ENCODE measurements around the gene AGAP5. TPM values are rescaled to one million over a fixed set of nuclear protein-coding genes. Genes with fewer than 3 reads are reported as not detected.
"Not testable (repeated sequence)": the region's sequence is repeated elsewhere in the genome, so short reads cannot be mapped to it uniquely, and the experiment has no call there.

Gene AGAP5
- total and polyA plus RNA-seq, 2 donors (not counting 1 experiment from before 2014, with no cell fraction given) = 11.5 to 12.9 TPM

DNA sequence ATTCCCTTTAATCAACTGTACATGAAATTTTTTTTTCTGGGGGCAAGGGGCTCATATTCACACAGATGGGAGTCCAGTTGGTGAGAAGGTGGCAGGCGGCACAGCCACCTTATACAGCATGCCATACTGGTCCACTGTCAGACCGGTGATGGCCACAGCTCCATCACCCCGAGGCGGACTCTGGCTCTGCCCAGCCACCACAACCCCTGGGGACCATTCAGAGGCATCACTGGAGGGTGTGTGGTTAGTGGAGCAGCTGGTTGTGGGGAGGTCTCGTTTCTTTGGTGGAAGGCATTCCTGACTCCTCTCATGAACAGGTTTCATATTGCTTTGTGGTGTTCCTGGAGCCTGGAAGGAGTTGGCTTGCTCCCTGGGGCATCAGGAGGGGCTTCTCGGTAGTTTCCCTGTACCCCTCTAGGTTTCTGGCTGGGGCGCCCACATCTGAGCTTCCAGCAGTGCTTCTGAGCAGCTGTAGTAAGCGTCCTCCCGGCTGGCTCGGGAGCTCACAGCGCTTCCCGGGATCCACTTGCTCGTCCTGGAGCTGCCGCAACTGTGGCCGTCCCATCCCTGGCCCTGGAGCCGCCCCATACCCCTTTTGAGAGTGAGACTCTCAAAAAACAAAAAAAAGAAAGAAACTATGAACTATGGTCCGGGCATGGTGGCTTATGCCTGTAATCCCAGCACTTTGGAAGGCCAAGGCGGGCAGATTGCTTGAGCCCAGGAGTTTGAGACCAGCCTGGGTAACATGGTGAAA is 42.8 kb upstream of the AGAP5 start:
- not testable (repeated sequence) for ATAC-seq (ENCODE audit: low read depth); H3K27ac ChIP-seq (ENCODE audit: low read length in 2 of 2); H3K27me3 ChIP-seq (replicated peaks in 1 of 4; ENCODE audit: control extremely low read depth in 1 of 4, control insufficient read depth in 3 of 4, insufficient read depth in 4 of 4, low read length in 3 of 4); H3K36me3 ChIP-seq (replicated peaks in 1 of 2; ENCODE audit: control extremely low read depth in 1 of 2, control insufficient read depth in 1 of 2, extremely low read depth in 1 of 2, insufficient read depth in 2 of 2, low read length in 1 of 2); H3K9me3 Mint-ChIP-seq (ENCODE audit: insufficient read depth); H2AFZ ChIP-seq (ENCODE audit: insufficient read depth, low read depth, low read length, poor library complexity, severe bottlenecking); H3K4me3 ChIP-seq (ENCODE audit: control extremely low read depth in 1 of 5, extremely low read depth in 1 of 5, insufficient read depth in 1 of 5, low read depth in 2 of 5, low read length in 4 of 5); H3K4me2 ChIP-seq (replicated peaks; ENCODE audit: low read depth, low read length, poor library complexity, severe bottlenecking); H3K27me3 Mint-ChIP-seq; H3K27ac Mint-ChIP-seq; DNase-seq; H3K4me3 Mint-ChIP-seq; H3K9me3 ChIP-seq (ENCODE audit: control extremely low read depth in 1 of 3, control insufficient read depth in 2 of 3, insufficient read depth in 1 of 3, low read length in 2 of 3); H3K9ac ChIP-seq (ENCODE audit: low read length); H4K20me1 ChIP-seq (ENCODE audit: control insufficient read depth, insufficient read depth, low read length, poor library complexity, severe bottlenecking)
- 99% methylated on average over 13 of the region's 18 CpGs for WGBS (ENCODE audit: insufficient coverage)
- Histone ChIP-seq H3K79me2 (ENCODE audit: control insufficient read depth, insufficient read depth, low read length) (peaks cover 48% of the 10 kb centered on the region), H3K4me1 (ENCODE audit: control insufficient read depth in 2 of 2, insufficient read depth in 2 of 2, low read length in 2 of 2) (peaks cover 16 to 21% of the 10 kb centered on the region in 2 donors)
- intact Hi-C loops (cut with micrococcal nuclease) = loop anchor here (5.0 kb wide), 1 partner anchor 573 kb away; the partner anchor contains the start of genes ECD and FAM149B1
- H3K4me1 Mint-ChIP-seq = peaks cover 23% of the 10 kb centered on the region
- ChIA-PET POLR2A (interaction anchor here (0.7 kb wide), 1 partner anchor 1437 kb away, joined by 4 read pairs; no protein-coding TSS in a partner anchor), CTCF (interaction anchor here (3.4 kb wide), 1 partner anchor 10 kb away, joined by 19 read pairs; no protein-coding TSS in a partner anchor)

DNA sequence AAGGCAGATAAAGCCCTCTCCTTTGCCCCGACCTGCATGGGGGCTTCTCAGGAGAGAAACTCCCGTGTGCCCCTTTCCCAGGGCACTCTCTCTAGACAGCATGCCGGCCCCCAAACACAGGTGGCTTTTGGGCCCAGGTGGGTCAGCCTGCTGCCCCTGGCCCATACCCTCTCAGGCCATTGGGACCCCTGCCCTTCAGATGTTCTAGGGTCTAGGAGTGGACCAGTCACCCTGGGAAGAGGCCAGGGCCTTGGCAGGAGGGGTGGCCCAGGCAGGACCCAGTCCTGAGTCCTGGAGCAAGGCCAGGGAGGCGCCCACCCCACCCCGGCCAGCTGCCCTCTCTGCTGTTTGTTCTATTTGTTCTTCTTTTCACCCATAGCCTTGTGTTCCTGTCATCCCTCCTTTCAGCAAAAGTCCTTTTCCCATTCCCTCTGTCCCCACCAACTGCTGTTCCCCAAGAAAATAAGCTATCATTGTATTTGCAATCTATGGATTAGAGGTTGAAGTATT is 36.9 kb upstream of the AGAP5 start:
- no peak overlapping the region for H3K27ac ChIP-seq (ENCODE audit: low read length in 2 of 2)
- no peak overlapping the region for H3K4me3 ChIP-seq (ENCODE audit: control extremely low read depth in 1 of 5, extremely low read depth in 1 of 5, insufficient read depth in 1 of 5, low read depth in 2 of 5, low read length in 4 of 5)
- no peaks in the 10 kb centered on the region for H3K27me3 Mint-ChIP-seq
- H3K4me1 Mint-ChIP-seq = peaks cover 16% of the 10 kb centered on the region
- H3K4me2 ChIP-seq (replicated peaks; ENCODE audit: low read depth, low read length, poor library complexity, severe bottlenecking) = no peak overlapping the region
- TF ChIP-seq, protein P1, sequence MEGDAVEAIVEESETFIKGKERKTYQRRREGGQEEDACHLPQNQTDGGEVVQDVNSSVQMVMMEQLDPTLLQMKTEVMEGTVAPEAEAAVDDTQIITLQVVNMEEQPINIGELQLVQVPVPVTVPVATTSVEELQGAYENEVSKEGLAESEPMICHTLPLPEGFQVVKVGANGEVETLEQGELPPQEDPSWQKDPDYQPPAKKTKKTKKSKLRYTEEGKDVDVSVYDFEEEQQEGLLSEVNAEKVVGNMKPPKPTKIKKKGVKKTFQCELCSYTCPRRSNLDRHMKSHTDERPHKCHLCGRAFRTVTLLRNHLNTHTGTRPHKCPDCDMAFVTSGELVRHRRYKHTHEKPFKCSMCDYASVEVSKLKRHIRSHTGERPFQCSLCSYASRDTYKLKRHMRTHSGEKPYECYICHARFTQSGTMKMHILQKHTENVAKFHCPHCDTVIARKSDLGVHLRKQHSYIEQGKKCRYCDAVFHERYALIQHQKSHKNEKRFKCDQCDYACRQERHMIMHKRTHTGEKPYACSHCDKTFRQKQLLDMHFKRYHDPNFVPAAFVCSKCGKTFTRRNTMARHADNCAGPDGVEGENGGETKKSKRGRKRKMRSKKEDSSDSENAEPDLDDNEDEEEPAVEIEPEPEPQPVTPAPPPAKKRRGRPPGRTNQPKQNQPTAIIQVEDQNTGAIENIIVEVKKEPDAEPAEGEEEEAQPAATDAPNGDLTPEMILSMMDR (IDR thresholded peaks at IDR 0.05) = no peak
- TF ChIP-seq EZH2 (IDR thresholded peaks at IDR 0.05; ENCODE audit: borderline replicate concordance, insufficient read depth, low read depth, low read length, poor library complexity, severe bottlenecking) = no peak
- intact Hi-C loops (cut with micrococcal nuclease) = no loop called here
- peaks cover 35% of the 10 kb centered on the region for H3K79me2 ChIP-seq (ENCODE audit: control insufficient read depth, insufficient read depth, low read length)
- H2AFZ ChIP-seq (ENCODE audit: insufficient read depth, low read depth, low read length, poor library complexity, severe bottlenecking) = no peak overlapping the region
- no peaks in the 10 kb centered on the region for H3K9me3 Mint-ChIP-seq (ENCODE audit: insufficient read depth)
- no peak overlapping the region for H3K27ac Mint-ChIP-seq
- H3K4me3 Mint-ChIP-seq = no peak overlapping the region
- ATAC-seq (ENCODE audit: low read depth) = no peak
- ChIA-PET POLR2A (no interaction called here), CTCF (no interaction called here)
- no peak overlapping the region for H3K9ac ChIP-seq (ENCODE audit: low read length)
- no peaks in the 10 kb centered on the region for H3K9me3 ChIP-seq (ENCODE audit: control extremely low read depth in 1 of 3, control insufficient read depth in 2 of 3, insufficient read depth in 1 of 3, low read length in 2 of 3)
- 92% methylated on average over 5 of the region's 5 CpGs for WGBS (ENCODE audit: insufficient coverage)
- H3K27me3 ChIP-seq (replicated peaks in 1 of 4; ENCODE audit: control extremely low read depth in 1 of 4, control insufficient read depth in 3 of 4, insufficient read depth in 4 of 4, low read length in 3 of 4) = no peaks in the 10 kb centered on the region
- no peak for DNase-seq
- H4K20me1 ChIP-seq (ENCODE audit: control insufficient read depth, insufficient read depth, low read length, poor library complexity, severe bottlenecking) = no peaks in the 10 kb centered on the region
- peaks cover 0 to 3% of the 10 kb centered on the region in 2 experiments for H3K36me3 ChIP-seq (replicated peaks in 1 of 2; ENCODE audit: control extremely low read depth in 1 of 2, control insufficient read depth in 1 of 2, extremely low read depth in 1 of 2, insufficient read depth in 2 of 2, low read length in 1 of 2)
- H3K4me1 ChIP-seq (ENCODE audit: control insufficient read depth in 2 of 2, insufficient read depth in 2 of 2, low read length in 2 of 2) = peaks cover 3 to 5% of the 10 kb centered on the region in 2 donors

All from B cell (primary cell).